ENCODE measurements around the gene ATP2B2.
A peak's percentile ranks its signal among the peaks of the same experiment; 100 is the strongest.

Gene ATP2B2

DNA sequence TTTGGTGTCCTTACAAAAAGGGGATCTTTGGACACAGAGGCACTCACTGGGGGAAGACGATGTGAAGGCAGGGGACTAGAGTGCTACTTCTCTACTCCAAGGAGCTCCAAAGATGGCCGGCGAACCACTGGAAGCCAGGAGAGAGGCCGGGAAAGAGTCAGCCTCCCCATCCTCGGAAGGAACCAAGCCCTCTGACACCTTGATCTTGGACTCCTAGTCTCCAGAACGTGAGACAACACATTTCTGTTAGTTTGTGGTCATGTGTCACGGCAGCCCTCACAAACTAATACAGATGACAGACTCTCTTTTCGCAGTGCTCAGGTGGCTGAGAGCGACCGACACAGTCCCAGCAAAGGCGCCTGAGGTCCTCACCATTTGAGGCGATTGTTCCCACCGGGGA, 24.4 kb upstream of the ATP2B2 start:
- no peak for DNase-seq (ENCODE audit: low read depth, low spot score)

DNA sequence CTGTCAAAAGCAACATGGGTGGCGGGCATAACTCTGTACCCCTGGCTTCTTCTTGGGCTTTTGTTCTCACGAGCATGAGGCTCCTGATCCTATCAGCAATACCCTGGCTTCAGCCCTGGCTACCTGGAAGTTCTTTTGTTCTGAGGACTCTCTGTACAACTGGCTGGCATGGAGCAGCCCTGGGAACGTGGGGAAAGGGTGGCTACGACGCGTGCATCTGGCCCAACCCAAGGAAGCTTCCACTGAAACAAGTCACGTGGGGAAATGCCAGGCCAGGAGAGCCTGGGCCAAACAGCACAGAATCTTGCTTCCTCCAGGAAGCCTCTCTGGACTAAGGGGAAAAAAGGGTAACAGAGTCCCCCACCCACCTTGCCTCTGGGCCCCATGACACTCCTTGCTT, 22.7 kb upstream of the ATP2B2 start:
- DNase-seq (ENCODE audit: low read depth, low spot score) = no peak

DNA sequence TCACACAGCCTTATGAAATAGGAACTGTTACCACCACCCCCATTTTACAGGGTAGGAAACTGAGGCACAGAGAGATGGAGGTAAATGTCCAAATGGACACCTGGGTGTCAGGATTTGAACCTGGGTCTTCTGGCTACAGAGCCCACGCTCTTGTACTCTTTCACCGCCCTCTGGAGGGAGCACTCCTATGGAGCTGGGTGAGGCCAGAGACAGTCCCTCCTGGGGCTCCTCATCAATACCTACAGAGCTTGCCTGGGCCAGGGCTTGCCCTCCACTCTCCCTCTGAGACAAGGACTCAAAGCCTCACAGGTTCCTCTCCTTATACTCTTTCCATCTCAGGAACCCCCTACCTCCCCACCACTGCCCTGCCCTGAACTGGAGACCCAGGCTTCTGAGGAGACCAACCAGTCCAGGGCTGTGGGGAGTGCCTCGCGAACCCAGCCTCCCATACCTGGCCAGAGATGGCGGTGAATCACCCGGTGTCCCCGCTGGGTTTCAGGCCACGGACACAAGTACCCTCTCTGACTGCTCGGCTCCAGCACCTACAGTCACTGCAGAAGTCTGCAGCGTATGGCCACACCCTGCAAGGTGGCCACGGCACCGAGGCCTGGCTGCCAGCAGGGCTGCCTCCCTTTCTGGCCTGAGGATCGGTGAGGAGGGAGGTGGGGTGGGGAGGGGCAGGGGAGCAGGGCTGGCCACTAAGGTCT, 22.1 kb upstream of the ATP2B2 start:
- DNase-seq (ENCODE audit: low read depth, low spot score) = no peak

DNA sequence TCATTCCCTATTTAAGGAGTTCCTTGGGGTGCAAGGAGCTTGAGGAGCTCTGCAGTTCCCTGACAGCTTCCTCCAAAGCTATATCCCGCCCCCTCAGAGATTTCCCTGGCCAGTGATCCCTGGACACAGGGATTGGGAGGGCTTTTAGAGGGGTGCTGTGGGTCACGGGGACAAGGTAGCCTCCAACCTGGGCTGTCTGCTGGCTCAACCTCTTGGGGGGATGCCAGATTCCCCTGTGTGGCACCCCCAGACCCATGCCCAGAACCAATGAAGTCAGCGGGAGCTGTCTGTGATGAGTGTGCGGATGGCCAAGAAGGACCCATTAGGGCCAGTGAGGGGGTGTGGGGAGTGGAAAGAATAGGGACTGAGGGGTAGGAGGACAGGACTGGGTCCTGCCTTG, 21.0 kb upstream of the ATP2B2 start:
- no peak for DNase-seq (ENCODE audit: low read depth, low spot score)

DNA sequence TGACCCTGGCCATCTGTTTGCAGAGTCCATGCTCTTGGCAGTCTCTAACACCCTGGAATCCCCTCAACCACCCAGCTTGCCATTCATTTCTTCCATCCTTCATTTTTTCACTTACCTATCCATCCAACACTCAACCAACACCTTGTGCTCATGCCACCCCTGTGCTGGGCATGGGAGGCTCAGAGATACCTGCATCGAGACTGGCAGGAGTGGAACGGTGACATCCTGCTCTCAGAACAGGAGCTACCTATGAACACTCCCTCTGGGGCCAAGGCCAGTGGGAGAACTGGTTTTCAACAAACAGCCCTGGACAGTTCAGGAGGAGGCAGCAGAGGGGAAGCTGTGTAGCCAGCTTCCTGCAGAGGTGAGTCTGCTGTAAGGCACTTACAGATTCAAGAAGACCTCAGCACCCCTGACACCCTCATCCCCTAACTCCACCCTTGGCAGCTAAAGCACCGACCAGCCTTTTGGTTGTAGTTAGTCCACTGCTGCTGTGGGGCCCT, 19.5 kb upstream of the ATP2B2 start:
- DNase-seq (ENCODE audit: low read depth, low spot score) = no peak

DNA sequence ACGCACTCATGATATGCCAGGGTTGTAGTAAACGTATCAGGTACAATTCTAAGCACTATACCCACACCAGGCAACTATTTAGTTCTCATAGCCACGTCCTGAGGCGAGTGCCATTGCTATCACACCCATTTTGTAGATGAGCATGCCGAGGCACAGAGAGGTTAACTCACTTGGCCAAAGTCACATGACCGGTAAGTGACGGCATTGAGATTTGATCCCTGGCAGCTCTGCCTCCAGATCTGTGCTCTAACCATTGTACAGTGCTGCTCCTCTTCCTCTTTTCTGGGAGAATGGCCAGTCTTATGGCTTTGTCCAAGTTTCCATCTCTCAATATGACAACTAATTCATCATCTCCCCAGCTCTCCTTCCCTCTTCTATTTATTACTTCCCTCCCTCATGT, 18.9 kb upstream of the ATP2B2 start:
- DNase-seq (ENCODE audit: low read depth, low spot score) = no peak

DNA sequence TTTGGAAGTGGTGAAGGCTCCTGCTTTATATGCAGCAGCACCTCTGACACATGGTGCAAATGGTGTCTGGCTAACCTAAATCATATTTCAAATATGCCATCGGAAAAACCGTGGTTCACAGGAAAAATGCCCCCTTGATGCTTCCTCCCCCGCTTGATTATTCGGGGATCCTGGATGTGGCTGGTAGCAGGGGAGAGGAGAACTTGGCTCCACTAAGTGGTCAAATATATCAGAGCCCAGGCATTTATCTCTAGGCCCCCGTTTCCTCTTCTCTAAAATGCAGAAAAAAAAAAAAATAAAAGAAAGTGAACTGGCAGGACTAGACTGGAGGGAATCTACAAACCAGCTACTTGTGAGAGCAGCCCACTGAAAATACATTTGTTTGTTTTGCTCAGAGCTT, 18.2 kb upstream of the ATP2B2 start:
- DNase-seq (ENCODE audit: low read depth, low spot score) = no peak

DNA sequence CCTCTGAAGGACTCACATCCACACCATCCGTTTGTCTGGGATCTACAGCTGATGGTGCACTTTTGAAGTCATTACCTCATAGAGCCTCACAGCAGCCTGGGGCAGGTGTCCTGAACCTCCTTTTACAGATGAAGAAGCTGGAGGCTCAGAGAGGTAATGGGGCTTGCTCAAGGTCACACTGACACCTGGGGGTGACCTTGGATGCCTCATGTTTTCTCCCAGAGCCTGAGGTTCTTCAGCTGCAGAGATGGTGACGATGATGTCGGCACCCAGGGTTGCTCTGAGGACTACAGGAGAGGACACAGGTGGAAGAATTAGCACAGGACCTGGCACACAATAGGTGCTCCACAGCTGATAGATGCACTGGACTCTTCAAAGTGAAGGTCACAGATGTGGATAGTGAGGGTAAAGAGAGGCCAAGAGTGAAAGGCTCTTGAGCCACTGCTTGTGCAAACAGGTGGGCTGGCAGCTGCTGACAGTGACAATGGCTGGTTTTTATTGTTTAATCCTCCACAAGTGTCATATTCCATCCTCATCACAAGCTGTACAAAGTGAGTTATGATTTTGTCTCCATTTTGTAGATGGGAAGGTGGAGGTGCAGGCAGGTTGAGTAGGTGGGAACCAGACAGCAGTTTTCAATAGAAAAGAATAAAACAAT, 17.4 kb upstream of the ATP2B2 start:
- no peak for DNase-seq (ENCODE audit: low read depth, low spot score)

DNA sequence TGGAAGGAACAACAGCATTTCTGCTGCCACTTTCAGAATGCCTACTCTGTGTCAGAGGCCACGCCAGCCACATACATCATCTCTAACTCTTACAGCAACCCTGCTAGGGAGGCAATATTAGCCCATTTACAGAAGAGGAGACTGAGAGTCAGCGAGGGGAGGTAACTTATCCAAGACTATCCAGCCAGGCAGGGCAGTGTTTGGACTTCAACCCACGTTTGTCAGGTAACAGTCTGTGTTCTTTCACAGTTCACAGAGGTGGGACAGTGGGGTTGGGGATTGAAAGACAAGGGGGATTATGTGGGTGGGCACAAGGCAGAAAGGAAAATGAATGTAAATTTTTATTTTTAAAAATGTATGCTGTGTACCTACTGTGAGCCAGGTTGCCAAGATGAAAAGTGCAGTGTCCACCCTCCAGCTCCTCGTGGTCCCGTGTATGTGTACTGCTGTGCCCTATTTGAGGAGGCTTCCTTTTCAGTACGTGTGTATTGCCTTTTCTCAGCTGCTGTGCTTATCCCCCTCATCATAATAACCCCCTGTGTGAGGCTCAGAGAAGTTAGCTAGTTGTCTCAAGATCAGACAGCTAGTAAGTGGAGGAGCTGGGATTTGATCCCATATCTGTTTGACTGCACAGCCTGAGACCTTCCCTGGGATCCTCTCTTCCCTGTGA, 16.5 kb upstream of the ATP2B2 start:
- no peak for DNase-seq (ENCODE audit: low read depth, low spot score)

DNA sequence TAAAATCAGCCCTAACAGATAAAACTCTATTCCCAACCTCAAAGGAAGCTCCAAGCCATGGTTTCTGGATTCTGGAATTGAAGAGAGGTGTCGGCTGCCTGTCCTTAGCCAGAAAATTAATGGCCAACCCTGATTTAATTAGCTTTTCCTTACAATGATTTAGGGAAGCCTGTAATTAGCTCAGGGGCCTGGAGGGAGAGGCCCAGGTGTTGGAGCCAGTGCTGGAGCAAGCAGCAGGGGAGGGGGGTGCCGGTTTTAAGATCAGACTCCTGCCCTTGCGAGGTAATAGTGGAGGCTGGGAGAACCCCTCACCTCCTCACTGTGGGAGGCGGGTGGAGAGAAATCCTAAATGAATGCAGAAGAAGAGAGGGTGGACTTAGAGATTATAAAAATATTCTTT, 14.7 kb upstream of the ATP2B2 start:
- no peak for DNase-seq (ENCODE audit: low read depth, low spot score)

DNA sequence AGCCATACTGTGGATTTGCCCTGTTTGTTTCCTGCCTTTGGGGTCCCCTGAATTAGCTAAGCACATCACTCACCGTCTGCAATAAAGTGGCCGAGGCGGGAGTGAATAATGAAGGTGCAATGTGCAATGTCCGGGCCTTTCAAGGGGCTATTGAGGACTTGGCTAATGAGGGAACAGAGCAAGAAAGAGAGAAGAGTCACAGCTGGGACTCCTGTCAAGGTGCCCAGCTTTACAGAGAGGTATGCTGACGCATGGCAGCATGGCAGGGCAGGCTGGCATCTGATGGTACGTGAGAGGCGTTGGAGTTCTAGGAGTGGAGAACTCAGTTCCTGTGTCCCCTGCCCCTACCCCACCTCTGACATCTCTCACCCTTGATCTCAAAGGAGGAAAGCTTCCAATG, 13.8 kb upstream of the ATP2B2 start:
- DNase-seq (ENCODE audit: low read depth, low spot score) = no peak

DNA sequence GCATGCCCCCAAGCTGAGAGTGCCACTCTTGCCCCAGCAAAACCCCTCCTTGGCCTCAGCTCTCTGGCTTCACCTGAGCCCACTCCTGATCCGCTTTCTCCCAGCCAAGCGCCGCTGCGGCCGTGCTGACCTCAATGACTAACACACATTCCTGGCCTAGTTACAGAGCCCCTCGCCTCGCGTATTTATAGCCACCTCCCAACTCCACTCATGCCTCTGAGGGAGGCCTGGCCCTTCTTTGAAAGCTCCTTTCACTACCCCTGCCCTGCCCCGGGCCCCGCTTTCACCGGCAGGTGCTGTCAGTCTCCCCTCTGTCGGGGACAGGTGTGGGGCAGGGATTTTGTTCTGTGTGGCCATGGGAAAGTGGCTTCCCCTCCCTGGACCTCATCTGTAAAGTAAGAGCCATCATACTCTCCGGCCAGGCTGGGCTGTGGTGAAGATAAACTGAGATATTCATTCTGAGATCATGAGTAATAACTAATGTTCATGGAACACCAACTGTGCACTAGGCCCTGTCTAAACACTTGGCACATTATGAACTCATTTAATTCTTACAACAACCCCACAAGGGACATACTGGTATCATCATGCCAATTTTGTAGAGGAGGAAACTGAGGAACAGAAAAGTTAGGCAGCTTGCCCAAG, 13.2 kb upstream of the ATP2B2 start:
- DNase-seq (ENCODE audit: low read depth, low spot score) = no peak

DNA sequence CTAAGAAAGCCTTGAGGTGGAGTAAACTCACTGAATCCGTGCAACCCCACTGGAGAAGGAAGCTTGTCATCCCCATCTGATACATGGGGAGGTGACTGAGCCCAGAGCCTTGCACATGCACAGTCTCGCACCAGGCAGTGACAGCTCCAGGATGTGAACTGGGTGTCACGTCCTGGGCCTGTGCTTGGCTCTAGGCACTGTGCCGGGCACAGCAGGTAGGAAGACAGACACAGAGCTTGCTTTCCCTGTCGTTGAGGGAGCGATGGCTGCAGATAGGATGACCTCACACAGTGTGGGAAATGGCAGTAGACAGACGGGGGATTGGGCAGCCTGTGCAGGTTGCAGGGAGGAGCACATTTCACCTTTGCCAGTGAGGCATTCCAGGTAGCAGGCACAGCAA, 12.2 kb upstream of the ATP2B2 start:
- DNase-seq (ENCODE audit: low read depth, low spot score) = no peak

DNA sequence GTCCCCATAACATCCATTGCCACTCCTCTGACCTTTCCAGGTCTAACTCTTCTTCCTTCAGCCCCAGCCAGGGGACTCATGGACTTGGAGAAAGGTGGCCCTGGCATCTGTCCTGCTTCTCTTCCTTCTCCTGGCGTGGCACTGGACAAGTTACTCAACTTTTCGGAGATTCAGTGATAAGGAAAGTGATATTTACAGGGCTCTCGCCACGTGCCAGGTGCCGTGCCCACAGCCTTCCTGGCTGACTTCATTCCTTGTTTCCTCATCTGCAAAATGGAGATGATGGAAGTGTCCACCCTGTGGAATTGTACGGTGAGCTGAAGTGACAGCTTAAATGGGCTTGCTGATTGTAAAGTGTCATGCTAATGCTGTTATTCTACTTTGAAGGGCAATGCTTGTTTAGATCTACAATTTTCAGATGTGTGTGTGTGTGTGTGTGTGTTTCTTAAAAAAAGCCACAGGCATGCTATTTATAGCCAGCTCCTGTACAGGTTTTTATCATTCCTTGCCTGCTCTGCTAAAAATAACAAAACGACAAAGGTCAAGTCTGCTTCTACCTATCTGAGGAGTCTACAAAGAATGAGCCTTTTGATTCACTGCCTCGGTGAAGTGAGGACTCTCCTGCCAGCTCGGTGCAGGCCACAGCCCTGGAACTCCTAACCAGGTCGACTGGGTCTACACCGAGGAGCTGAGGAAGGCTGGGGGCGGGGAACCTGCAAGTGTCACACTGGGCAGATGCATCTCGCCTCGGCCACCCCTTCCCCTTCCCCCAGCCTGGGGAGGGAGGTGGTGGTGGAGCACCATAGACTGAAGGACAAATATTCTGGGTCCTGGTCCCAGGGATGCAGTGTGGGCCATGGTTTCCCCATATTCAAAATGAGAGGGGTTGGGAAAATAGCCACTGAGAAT, 11.4 kb upstream of the ATP2B2 start:
- no peak for DNase-seq (ENCODE audit: low read depth, low spot score)

DNA sequence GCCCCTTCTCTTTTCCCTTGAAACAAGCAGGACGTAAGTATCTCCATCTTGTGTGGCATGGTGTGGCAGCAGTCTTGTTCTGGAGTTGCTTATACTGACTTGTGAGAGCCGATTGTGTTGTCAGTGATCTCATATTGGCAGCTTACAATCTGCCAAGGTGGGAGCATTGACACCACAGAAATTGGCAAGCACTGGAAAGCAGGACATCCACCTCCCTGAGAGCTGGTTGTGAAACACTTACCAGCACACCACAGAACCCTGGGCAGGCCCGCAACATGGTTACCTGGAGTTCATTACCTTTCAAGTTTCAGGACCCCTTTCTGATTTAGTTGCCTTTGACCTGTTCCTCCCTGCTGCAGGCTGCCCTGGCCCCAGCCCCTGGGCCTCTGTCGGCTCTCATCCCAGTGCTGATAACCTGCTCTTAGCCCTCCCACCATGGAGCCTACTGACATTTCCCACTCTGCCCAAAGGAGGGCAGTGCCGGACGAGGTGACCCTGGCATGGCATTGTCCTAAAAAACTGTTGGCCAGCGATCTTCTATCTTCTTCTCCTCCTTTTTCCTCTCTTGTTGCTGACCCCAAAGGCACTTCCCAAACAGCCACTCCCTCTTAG, 10.6 kb upstream of the ATP2B2 start:
- peak; percentile 42 for DNase-seq (ENCODE audit: low read depth, low spot score)

DNA sequence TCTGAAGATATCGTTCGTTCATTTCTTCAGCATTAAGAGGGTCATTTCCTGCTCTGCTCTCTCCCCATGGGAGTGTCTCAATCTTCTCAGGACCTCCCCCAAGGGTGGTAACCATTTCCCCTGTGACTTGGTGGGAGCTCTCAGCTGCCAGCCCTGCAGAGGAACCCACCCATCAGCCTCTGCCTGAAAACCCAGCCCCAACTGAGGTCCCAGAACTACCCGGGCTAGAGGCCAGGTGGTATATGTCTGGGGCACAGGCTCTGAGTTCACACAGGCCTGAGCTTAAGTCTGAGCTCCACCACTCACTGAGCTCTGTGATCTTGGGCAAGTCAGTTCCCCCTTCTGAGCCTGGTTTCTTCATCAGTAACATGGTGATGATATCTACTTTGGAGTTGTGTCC, 10.0 kb upstream of the ATP2B2 start:
- no peak for DNase-seq (ENCODE audit: low read depth, low spot score)

DNA sequence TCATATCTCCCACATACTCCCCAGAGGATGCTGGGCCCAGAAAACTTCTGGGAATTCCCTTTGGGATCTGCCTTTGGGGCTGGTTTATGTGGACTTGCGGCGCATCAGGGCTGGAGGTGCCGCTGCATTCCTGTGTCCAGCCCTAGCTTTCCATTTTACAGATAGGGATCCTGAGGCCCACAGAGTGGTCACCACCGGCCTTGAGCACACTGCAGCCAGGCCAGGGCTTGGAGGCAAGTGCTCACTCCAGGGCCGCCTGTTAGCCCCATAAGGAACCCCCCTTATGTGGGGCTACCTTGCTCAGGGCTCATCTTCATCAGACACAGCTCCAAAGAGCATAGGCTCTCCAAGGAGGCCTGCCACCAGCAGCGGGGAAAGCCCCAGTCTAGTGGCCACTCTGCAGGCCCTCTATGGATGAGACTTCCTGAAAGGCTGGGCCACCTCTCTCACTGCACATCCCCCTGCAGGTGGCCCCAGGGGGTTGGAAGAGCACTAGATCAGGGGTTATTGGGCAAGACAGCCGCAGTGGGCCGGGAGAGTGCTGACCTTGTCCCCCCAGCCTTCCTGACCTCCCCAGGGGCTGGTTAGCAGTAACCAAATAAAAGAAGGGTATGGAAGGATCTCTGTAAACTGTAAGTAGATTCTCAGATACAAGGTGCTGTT, 9.2 kb upstream of the ATP2B2 start:
- no peak for DNase-seq (ENCODE audit: low read depth, low spot score)

DNA sequence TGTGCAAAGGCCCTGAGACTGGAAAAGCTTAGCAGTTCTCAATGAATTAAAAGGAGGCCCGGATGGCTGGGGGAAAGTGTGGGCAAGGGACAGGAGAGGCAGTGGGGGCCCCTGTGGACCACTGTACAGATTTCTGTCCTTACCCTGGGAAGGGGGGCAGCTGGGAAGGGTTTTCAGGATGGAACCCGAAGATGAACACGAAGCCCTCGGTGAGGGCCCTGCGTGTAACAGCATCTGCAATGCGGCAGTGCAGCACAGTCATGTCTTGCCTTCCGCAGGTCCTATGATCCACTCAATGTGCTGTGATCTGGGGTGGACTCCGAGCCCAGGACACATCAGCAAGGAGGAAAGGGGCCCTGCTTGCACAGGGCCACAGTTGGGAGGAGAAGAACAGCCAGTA, 7.9 kb upstream of the ATP2B2 start:
- no peak for DNase-seq (ENCODE audit: low read depth, low spot score)

DNA sequence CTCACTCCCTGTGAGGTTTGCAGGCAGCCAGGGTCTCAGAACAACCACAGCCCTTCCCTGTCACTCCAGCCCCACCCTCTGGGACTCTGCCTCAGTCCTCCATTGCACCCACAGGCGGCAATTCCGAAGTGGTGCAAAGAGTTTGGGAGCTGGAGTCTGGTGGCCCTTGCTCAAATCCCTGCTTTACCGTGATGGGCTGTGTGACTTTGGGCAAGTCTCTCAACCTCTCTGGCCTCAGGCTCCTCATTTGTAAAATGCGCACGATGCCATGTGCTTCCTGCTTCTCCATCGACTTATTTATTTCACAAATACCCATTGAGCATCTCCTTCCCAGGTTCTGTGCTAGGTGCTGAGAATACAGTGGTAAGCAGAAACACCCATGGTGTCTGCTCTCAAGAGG, 7.3 kb upstream of the ATP2B2 start:
- no peak for DNase-seq (ENCODE audit: low read depth, low spot score)

DNA sequence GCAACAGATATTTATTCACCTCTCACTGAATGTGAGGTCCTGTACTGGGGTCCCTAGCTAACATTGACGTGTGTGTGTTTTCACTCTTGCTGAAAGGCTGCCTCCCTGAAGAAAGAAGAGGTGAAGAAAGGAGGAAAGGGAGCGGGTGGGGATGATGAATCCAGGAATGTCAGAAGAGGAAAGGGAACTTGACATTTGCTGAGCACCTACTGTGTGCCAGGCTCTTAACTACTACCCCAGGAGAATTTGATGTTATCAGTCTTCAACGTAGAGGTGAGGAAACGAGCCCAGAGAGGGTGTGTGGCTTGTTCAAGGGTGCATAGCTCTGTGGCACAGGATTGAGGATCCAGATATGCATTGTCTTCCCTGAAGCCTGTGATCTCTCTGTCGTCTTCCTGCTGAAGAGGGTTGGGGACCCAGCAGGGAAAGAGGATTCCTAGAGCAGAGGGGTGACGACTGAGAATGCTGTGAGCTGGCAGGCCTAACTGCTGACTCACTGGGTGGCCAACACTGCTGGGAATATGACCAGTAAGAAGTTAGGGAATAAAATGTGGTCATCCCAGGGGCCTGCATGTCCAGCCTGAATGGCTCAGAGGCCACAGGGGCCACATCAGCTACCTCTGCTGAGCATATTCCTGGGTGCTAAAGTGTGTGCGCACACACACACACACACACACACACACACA, 6.6 kb upstream of the ATP2B2 start:
- DNase-seq (ENCODE audit: low read depth, low spot score) = no peak

Data from ELF-1 (cell line).